K562 (cell line): ENCODE measurements around the gene SF3A2. TPM values are rescaled to one million over a fixed set of nuclear protein-coding genes. Genes with fewer than 3 reads are reported as not detected.
A peak's percentile ranks its signal among the peaks of the same experiment; 100 is the strongest.

Experiments
- ARHGAP35 ChIP-seq: fragments of 450-650 bp; IDR thresholded peaks from 2 replicates; pipeline ENCODE4 v1.6.1; 2018; ENCODE audit not compliant: partially characterized antibody
- HDGF ChIP-seq: fragments of 450-650 bp; IDR thresholded peaks from 2 replicates; pipeline ENCODE4 v1.6.1; 2016
- HMG20B ChIP-seq: fragments of 250-450 bp; sonication (Bioruptor Pico); IDR thresholded peaks from 2 replicates; pipeline ENCODE4 v1.5.0; 2021; ENCODE audit warnings: mild to moderate bottlenecking
- HNRNPUL1 ChIP-seq: fragments of 200-400 bp; formaldehyde crosslinking; IDR thresholded peaks from 2 replicates; pipeline ENCODE4 v1.6.1; 2017; ENCODE audit warnings: low read length
- IFI16 ChIP-seq: fragments of 250-450 bp; sonication (Bioruptor Pico); IDR thresholded peaks from 2 replicates; pipeline ENCODE4 v2.1.2; 2022; ENCODE audit warnings: mild to moderate bottlenecking, inconsistent platforms
- ZNF384 ChIP-seq: IDR thresholded peaks from 2 replicates; pipeline ENCODE4 v1.6.1; 2012; ENCODE audit warnings: low read depth, low read length, improper control_type of control experiment
- polyA plus RNA-seq, 8 experiments: library from polyadenylated mRNA; depleted of rRNA in 4 of 8; stranded (reverse) in 5 of 8; unstranded in 3 of 8; fragments of >200 nt; fragmentation: Nextera tagmentation in 2 of 8; fragmentation: Illumina TruSeq in 1 of 8; extraction: Ambion mirVana in 2 of 8; extraction: Trizol in 1 of 8; gene quantifications; 2 replicates each; pipeline versions ENCODE4 v1.2.1 to v1.2.3, GENCODE V29; 2011 to 2014; ENCODE audit warnings: inconsistent platforms in 1 of 8, missing spikeins in 1 of 8
- total RNA-seq, 7 experiments: library from RNA; depleted of rRNA in 6 of 7; stranded (reverse); fragments of >200 nt in 6 of 7; fragmentation: Illumina TruSeq in 2 of 7; extraction: Trizol in 2 of 7; gene quantifications; 2 replicates each; pipeline versions ENCODE4 v1.2.1 to v1.2.3, GENCODE V29; 2011 to 2021; ENCODE audit warnings: low replicate concordance in 1 of 7
- TF ChIP-seq, protein P1 (sequence below): sonication (generic); formaldehyde crosslinking; IDR thresholded peaks from 2 replicates; pipeline ENCODE4 v1.8.0; 2022; ENCODE audit warnings: mild to moderate bottlenecking, missing genetic modification reagents, borderline replicate concordance
- TF ChIP-seq, protein P2 (sequence below), 3 experiments: fragments of 200-800 bp in 1 of 3; sonication (Bioruptor generic) in 1 of 3; sonication (generic) in 1 of 3; formaldehyde crosslinking in 1 of 3; IDR thresholded peaks; 2 replicates each; pipeline versions ENCODE4 v1.6.1 to v1.8.0; 2016 to 2022; ENCODE audit warnings: mild to moderate bottlenecking in 2 of 3, missing compliant biosample characterization in 2 of 3, missing genetic modification characterization in 2 of 3, missing genetic modification reagents in 1 of 3
- TF ChIP-seq, protein P3 (sequence below), 2 experiments: fragments of 450-650 bp in 1 of 2; IDR thresholded peaks; 2 replicates each; pipeline ENCODE4 v1.6.1; 2011 to 2017; ENCODE audit warnings: low read depth in 2 of 2, antibody characterized with exemption in 1 of 2, borderline replicate concordance in 1 of 2, low read length in 1 of 2, mild to moderate bottlenecking in 1 of 2, mixed read lengths in 1 of 2; ENCODE audit not compliant: control insufficient read depth in 1 of 2
- TF ChIP-seq, protein P4 (sequence below), 2 experiments: fragments of 450-650 bp; IDR thresholded peaks; 2 replicates each; pipeline ENCODE4 v1.6.1; 2018; ENCODE audit warnings: mild to moderate bottlenecking in 2 of 2, low read depth in 1 of 2; ENCODE audit not compliant: partially characterized antibody in 2 of 2
- TF ChIP-seq, protein P5 (sequence below): fragments of 450-650 bp; IDR thresholded peaks from 2 replicates; pipeline ENCODE4 v1.7.1; 2018; ENCODE audit warnings: mild to moderate bottlenecking, low read depth; ENCODE audit not compliant: partially characterized antibody

The SF3A2 gene
- total and polyA plus RNA-seq, 9 of the 15 experiments (the other 6 are each of a cell fraction or from before 2014, with no cell fraction given), result 0.17 to 194 (median 22.8) TPM

DNA sequence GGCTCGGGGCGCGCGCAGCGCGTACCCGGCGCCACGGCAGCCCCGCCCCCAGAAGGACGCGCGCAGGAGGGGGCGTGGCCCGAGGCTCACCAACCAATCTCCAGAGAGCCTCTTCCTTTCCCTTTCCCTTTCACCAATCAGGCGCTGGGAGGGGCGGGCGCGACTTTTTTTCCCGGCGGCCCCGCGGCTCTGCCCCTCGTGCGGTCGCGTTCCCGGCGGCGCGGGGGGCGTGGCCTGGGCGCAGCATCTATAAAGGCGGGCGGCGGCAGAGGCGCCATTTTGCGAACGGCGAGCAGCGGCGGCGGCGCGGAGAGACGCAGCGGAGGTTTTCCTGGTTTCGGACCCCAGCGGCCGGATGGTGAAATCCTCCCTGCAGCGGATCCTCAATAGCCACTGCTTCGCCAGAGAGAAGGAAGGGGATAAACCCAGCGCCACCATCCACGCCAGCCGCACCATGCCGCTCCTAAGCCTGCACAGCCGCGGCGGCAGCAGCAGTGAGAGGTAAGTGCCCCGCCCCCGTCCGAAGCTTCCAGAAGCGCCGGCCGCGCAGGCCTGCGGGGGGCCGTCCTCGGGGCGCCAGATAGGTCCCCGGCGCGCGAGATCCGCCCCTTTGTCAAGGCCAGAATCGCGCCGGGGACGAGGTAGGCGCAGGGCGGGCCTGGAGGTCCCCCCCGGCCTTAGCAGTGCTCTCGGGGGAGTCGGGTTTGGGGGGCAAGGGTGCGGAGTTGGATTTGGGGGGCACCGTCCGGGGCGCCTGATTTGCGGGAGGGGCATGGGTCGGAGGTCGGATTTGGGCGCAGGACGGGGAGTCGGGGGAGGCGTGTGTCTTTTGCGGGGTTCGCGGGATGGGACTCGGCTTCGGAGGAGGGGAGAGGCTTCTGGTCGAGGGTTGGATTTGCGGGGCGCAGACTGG, 32.9 kb downstream of the SF3A2 start (continued):
- TF ChIP-seq, protein P1, sequence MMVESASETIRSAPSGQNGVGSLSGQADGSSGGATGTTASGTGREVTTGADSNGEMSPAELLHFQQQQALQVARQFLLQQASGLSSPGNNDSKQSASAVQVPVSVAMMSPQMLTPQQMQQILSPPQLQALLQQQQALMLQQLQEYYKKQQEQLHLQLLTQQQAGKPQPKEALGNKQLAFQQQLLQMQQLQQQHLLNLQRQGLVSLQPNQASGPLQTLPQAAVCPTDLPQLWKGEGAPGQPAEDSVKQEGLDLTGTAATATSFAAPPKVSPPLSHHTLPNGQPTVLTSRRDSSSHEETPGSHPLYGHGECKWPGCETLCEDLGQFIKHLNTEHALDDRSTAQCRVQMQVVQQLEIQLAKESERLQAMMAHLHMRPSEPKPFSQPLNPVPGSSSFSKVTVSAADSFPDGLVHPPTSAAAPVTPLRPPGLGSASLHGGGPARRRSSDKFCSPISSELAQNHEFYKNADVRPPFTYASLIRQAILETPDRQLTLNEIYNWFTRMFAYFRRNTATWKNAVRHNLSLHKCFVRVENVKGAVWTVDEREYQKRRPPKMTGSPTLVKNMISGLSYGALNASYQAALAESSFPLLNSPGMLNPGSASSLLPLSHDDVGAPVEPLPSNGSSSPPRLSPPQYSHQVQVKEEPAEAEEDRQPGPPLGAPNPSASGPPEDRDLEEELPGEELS (CRISPR knock-in tag), result peak; percentile 40; the same call in 1 of the 2 replicates
- TF ChIP-seq HDGF (0 out of 2 replicates have a peak, but pooled peaks have one; percentile 45), HMG20B (CRISPR knock-in tag) (no peak), ARHGAP35 (peak; percentile 46), HNRNPUL1 (no peak), ZNF384 (no peak; the same call in 1 of the 2 replicates), IFI16 (CRISPR knock-in tag) (no peak)
- TF ChIP-seq, protein P2, sequence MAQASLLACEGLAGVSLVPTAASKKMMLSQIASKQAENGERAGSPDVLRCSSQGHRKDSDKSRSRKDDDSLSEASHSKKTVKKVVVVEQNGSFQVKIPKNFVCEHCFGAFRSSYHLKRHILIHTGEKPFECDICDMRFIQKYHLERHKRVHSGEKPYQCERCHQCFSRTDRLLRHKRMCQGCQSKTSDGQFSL (CRISPR knock-in tag; IDR thresholded peaks at IDR 0.05), result peak; percentile 91
- TF ChIP-seq, protein P2 (tag; IDR thresholded peaks at IDR 0.05), result peak in 1 of 2 experiments; percentile 67; a peak in 1 of 4 replicates
- TF ChIP-seq, protein P3, sequence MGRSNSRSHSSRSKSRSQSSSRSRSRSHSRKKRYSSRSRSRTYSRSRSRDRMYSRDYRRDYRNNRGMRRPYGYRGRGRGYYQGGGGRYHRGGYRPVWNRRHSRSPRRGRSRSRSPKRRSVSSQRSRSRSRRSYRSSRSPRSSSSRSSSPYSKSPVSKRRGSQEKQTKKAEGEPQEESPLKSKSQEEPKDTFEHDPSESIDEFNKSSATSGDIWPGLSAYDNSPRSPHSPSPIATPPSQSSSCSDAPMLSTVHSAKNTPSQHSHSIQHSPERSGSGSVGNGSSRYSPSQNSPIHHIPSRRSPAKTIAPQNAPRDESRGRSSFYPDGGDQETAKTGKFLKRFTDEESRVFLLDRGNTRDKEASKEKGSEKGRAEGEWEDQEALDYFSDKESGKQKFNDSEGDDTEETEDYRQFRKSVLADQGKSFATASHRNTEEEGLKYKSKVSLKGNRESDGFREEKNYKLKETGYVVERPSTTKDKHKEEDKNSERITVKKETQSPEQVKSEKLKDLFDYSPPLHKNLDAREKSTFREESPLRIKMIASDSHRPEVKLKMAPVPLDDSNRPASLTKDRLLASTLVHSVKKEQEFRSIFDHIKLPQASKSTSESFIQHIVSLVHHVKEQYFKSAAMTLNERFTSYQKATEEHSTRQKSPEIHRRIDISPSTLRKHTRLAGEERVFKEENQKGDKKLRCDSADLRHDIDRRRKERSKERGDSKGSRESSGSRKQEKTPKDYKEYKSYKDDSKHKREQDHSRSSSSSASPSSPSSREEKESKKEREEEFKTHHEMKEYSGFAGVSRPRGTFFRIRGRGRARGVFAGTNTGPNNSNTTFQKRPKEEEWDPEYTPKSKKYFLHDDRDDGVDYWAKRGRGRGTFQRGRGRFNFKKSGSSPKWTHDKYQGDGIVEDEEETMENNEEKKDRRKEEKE (IDR thresholded peaks at IDR 0.05; ENCODE audit: borderline replicate concordance in 1 of 2, control insufficient read depth in 1 of 2, low read depth in 2 of 2, low read length in 1 of 2), result no peak
- TF ChIP-seq, protein P4, sequence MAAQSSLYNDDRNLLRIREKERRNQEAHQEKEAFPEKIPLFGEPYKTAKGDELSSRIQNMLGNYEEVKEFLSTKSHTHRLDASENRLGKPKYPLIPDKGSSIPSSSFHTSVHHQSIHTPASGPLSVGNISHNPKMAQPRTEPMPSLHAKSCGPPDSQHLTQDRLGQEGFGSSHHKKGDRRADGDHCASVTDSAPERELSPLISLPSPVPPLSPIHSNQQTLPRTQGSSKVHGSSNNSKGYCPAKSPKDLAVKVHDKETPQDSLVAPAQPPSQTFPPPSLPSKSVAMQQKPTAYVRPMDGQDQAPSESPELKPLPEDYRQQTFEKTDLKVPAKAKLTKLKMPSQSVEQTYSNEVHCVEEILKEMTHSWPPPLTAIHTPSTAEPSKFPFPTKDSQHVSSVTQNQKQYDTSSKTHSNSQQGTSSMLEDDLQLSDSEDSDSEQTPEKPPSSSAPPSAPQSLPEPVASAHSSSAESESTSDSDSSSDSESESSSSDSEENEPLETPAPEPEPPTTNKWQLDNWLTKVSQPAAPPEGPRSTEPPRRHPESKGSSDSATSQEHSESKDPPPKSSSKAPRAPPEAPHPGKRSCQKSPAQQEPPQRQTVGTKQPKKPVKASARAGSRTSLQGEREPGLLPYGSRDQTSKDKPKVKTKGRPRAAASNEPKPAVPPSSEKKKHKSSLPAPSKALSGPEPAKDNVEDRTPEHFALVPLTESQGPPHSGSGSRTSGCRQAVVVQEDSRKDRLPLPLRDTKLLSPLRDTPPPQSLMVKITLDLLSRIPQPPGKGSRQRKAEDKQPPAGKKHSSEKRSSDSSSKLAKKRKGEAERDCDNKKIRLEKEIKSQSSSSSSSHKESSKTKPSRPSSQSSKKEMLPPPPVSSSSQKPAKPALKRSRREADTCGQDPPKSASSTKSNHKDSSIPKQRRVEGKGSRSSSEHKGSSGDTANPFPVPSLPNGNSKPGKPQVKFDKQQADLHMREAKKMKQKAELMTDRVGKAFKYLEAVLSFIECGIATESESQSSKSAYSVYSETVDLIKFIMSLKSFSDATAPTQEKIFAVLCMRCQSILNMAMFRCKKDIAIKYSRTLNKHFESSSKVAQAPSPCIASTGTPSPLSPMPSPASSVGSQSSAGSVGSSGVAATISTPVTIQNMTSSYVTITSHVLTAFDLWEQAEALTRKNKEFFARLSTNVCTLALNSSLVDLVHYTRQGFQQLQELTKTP (IDR thresholded peaks at IDR 0.05; ENCODE audit: low read depth in 1 of 2, partially characterized antibody in 2 of 2), result peak; percentile 19 to 45
- TF ChIP-seq, protein P5, sequence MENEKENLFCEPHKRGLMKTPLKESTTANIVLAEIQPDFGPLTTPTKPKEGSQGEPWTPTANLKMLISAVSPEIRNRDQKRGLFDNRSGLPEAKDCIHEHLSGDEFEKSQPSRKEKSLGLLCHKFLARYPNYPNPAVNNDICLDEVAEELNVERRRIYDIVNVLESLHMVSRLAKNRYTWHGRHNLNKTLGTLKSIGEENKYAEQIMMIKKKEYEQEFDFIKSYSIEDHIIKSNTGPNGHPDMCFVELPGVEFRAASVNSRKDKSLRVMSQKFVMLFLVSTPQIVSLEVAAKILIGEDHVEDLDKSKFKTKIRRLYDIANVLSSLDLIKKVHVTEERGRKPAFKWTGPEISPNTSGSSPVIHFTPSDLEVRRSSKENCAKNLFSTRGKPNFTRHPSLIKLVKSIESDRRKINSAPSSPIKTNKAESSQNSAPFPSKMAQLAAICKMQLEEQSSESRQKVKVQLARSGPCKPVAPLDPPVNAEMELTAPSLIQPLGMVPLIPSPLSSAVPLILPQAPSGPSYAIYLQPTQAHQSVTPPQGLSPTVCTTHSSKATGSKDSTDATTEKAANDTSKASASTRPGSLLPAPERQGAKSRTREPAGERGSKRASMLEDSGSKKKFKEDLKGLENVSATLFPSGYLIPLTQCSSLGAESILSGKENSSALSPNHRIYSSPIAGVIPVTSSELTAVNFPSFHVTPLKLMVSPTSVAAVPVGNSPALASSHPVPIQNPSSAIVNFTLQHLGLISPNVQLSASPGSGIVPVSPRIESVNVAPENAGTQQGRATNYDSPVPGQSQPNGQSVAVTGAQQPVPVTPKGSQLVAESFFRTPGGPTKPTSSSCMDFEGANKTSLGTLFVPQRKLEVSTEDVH, result peak; percentile 63
